Aorta (tissue), 5 donors: Measurements from ENCODE around the gene GARIN5B. TPM values are rescaled to one million over a fixed set of nuclear protein-coding genes. Genes with fewer than 3 reads are reported as not detected.

Experiments used
- ATAC-seq: fragments of 200-7000 bp; cut with Tn5 transposase; one replicate; pipeline ENCODE4 v1.9.1; 2022; ENCODE audit warnings: moderate library complexity; ENCODE audit not compliant: low FRiP score
- DNase-seq, 2 donors: peaks; one replicate each; pipeline ENCODE4 v3.0.0-alpha.2; 2020
- H3K27ac ChIP-seq, 2 donors: one replicate each; pipeline ENCODE4 v1.5.1; 2013; ENCODE audit warnings: low read length in 2 of 2, mild to moderate bottlenecking in 2 of 2, moderate library complexity in 2 of 2, control low read depth in 1 of 2, inconsistent platforms in 1 of 2, low read depth in 1 of 2
- H3K27me3 ChIP-seq, 2 donors: one replicate each; pipeline ENCODE4 v1.6.1; 2013; ENCODE audit warnings: control low read depth in 1 of 2, low read length in 1 of 2, mild to moderate bottlenecking in 1 of 2, moderate library complexity in 1 of 2; ENCODE audit not compliant: insufficient read depth in 2 of 2, control insufficient read depth in 1 of 2
- H3K36me3 ChIP-seq, 2 donors: one replicate each; pipeline ENCODE4 v1.6.1; 2013; ENCODE audit warnings: control low read depth in 1 of 2, low read length in 1 of 2, mild to moderate bottlenecking in 1 of 2; ENCODE audit not compliant: insufficient read depth in 2 of 2, control insufficient read depth in 1 of 2
- H3K4me1 ChIP-seq, 2 donors: one replicate each; pipeline ENCODE4 v1.6.1; 2013; ENCODE audit warnings: low read length in 2 of 2, control low read depth in 1 of 2, mild to moderate bottlenecking in 1 of 2, moderate library complexity in 1 of 2; ENCODE audit not compliant: insufficient read depth in 2 of 2, control insufficient read depth in 1 of 2
- H3K4me3 ChIP-seq, 2 donors: one replicate each; pipeline ENCODE4 v1.5.1; 2013; ENCODE audit warnings: low read length in 2 of 2, control low read depth in 1 of 2, mild to moderate bottlenecking in 1 of 2
- H3K9me3 ChIP-seq: one replicate; pipeline ENCODE4 v1.6.1; 2013; ENCODE audit warnings: mild to moderate bottlenecking, low read length; ENCODE audit not compliant: control insufficient read depth
- whole genome bisulfite sequencing, 2 donors: extraction: QIAGEN DNeasy Blood & Tissue Kit; methylation state at CpG; one replicate each; pipeline ENCODE4 v1.1.7; 2013; 5-methylcytosine and 5-hydroxymethylcytosine counted together
- intact Hi-C, 2 donors: fragments of 100-400 bp; cut with DNase I; formaldehyde crosslinking; loops; one replicate each; pipeline versions ENCODE4 v1.14.2 to v1.15.0; 2022
- polyA plus RNA-seq, 2 donors: library from polyadenylated mRNA; stranded (reverse); fragments of 200-250 nt; gene quantifications; one replicate each; pipeline ENCODE4 v1.2.3, GENCODE V29; 2013
- total RNA-seq, 2 donors: library from RNA; stranded (reverse); fragmentation: NEBNext Ultra II Directional; extraction: Animal tissue kit (Norgen Biotek cat#: 25700); gene quantifications; one replicate each; pipeline ENCODE4 v1.2.1, GENCODE V29; 2021
- donor health status: healthy with polysubstance abuse.
- donor health status: Bipolar disorder and iron deficiency.
- donor health status: DM: no; HTN: no; CAD: no.
- donor health status: DM: no; HTN: no; CAD: no.
- donor health status: DM: yes; HTN: yes; CAD: no.

GARIN5B gene
- total and polyA plus RNA-seq, 4 donors, result not detected

DNA sequence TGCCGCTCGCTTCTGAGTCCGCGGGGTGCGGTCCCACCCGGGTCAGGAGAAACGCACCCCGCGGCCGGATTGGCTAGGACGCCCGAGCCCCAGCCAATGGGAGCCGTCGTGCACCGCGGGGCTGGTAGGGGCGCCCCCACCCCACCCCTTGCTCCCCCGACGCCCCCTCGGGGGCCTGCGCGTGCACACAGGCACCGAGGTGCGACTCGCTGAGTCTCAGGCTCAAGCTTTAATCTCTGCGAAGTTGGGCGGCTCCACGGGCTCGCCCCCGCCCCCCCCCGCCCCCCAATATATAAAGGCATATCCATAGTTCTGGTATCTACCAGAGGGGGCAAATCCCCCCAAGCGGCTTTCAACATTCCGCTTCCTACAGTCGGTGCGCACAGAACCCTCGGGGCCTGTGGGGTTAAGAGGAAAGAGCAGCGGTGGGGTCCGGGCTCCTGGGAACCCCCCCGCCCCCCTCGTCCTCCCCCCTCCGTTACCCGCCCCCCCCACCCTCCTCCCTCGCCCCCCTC, 8.3 kb downstream of the GARIN5B start, which contains the start of gene COX6B2:
Gene COX6B2, minus strand, starts transcription at position 22 of the 515 bp plus-strand sequence. CDS start 198 bp downstream, outside the sequence.
- no peaks in the 10 kb centered on the region for H3K4me1 ChIP-seq
- intact Hi-C loops, result no loop called here
- H3K4me3 ChIP-seq, result no peak within 1 kb of the TSS
- DNase-seq, result no peak
- no peaks in the 10 kb centered on the region for H3K27me3 ChIP-seq
- 2% methylated on average over 39 to 41 of the region's 43 CpGs for WGBS, 2 donors
- ATAC-seq, result no peak
- no peaks in the 10 kb centered on the region for H3K36me3 ChIP-seq
- no peaks in the 10 kb centered on the region for H3K9me3 ChIP-seq
- no peak within 1 kb of the TSS for H3K27ac ChIP-seq

DNA sequence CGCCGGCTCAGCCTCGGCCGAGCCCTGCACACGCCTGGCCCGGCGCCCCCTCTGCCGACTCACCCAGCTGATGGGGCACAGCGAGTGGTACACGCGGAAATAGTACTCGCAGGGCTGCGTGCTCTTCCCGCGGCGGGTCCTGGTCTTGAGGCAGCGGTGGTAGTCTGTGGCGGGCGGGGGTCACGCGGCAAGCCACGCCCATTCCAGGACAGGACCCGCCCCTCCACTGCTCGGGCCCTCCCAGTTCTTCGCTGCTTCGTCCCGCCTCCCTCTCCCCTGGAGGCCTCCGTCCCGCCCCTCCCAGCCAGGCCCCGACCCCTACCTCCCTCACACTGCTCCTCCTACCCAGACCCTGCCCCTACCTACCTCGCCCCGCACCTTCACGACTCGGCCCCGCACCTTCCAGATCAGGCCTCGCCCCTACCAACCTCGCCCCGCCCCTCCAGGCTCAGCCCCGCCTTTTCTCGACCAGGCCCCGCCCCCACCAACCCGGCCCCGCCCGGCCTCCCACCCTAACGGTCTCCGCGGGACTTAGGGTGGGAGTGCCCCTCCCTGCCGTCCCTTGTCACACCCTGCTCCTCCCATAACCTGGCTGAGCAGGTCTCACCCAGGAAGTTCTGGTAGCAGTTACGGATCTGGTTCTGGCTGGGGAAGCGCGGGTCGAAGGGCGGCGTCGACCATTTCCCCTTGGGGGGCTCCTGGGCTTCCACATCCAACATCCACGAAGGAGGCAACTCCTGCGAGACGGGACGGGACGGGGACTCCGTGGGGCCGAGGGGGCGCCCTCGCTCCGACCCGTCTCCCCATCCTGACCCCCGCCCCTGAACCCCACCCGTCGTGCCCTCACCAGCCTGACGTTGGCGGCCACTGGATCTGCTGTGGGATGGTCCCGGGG, 9.0 kb downstream of the GARIN5B start:
- Histone ChIP-seq H3K4me1 (no peaks in the 10 kb centered on the region), H3K4me3 (no peak overlapping the region), H3K27me3 (no peaks in the 10 kb centered on the region), H3K36me3 (no peaks in the 10 kb centered on the region), H3K9me3 (no peaks in the 10 kb centered on the region), H3K27ac (no peak overlapping the region)
- intact Hi-C loops, result no loop called here
- WGBS, 2 donors, result 1 to 2% methylated on average over 58 to 72 of the region's 72 CpGs
- peak; percentile 84 for ATAC-seq
- DNase-seq, result peak; percentile 78 to 90

DNA sequence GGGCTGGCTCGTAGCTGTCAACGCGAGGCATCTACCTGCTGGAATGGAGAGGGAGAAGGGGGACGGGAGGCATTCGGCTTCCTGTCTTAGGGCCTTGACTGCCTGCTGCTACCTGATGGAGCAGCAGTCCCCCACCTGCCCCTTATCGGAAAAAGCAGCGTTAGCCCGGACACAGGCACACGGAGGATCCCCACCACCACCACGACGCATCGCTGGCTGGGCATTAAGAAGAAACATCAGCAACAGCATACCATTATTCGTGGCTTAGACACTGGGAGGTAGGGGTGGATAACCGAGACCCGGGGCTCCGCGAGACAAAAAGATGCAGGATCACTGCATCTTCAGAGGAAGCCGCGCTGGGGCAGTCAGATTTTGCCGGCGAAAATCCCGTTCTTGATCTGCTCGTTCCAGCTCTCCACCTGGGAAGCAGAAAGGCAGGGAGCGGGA, 9.7 kb downstream of the GARIN5B start:
- 3 to 5% methylated on average over 24 of the region's 24 CpGs for WGBS, 2 donors
- Histone ChIP-seq H3K27me3 (no peaks in the 10 kb centered on the region), H3K9me3 (no peaks in the 10 kb centered on the region), H3K27ac (no peak overlapping the region), H3K36me3 (no peaks in the 10 kb centered on the region), H3K4me3 (no peak overlapping the region), H3K4me1 (no peaks in the 10 kb centered on the region)
- DNase-seq, result no peak
- intact Hi-C loops, result no loop called here
- ATAC-seq, result no peak

DNA sequence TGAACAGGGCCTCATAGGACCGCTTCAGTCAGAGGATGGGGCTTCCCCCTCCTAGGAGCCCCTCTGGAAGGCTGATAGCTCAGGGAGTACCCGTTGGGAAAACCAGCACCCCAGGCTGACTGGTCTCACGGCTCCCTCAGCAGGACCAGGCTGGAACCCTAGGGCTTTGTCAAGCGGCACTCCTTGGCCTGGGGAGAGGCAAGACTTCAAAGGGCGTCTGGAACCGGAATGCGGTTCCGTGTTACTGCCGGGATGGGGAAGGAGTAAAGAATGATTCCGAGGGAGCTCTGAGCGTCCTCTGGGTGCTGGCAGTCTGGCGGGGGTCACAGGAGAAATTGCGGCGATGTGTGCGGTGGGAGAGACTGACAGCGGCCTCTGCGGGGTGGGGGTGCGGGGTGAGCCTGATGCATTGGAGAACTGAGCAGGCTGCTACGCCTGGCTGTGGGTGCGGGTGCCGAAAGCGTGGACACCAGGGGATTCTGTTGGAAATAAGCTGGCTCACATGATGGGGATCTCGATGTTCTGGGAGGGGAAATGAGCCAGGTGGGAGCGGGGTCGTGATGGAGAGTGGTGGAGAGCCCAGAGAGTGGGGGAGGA, 10.4 kb downstream of the GARIN5B start:
- Histone ChIP-seq H3K27me3 (no peaks in the 10 kb centered on the region), H3K36me3 (no peaks in the 10 kb centered on the region), H3K4me1 (no peaks in the 10 kb centered on the region), H3K4me3 (no peak overlapping the region), H3K27ac (no peak overlapping the region), H3K9me3 (no peaks in the 10 kb centered on the region)
- 55 to 58% methylated on average over 25 of the region's 25 CpGs for WGBS, 2 donors
- DNase-seq, result no peak
- intact Hi-C loops, result no loop called here
- ATAC-seq, result no peak

DNA sequence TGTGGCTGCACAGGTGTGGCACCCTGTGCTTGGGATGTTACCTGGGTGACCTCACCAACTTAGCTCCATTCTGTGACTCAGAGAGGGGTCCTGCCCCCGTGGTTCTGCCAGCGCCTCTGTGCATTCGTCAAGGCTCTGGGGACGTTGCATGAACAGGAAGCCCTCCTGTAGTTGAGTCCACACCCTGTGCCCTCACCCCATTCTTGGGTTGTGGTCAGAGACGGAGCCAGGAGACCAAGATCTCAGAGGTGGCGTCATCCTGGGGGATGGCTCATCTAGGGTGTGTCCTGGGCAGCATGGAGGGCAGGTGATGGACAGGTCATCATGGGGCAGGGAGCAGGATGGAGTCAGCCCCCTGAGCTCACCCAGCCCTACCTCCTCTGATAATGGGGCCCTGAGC, 11.0 kb downstream of the GARIN5B start:
- ATAC-seq, result no peak
- H3K4me1 ChIP-seq, result no peaks in the 10 kb centered on the region
- H3K27me3 ChIP-seq, result no peaks in the 10 kb centered on the region
- WGBS, 2 donors, result 64 to 70% methylated on average over 6 of the region's 6 CpGs
- no peak overlapping the region for H3K4me3 ChIP-seq
- intact Hi-C loops, result no loop called here
- DNase-seq, result no peak
- no peaks in the 10 kb centered on the region for H3K9me3 ChIP-seq
- no peaks in the 10 kb centered on the region for H3K36me3 ChIP-seq
- H3K27ac ChIP-seq, result no peak overlapping the region

DNA sequence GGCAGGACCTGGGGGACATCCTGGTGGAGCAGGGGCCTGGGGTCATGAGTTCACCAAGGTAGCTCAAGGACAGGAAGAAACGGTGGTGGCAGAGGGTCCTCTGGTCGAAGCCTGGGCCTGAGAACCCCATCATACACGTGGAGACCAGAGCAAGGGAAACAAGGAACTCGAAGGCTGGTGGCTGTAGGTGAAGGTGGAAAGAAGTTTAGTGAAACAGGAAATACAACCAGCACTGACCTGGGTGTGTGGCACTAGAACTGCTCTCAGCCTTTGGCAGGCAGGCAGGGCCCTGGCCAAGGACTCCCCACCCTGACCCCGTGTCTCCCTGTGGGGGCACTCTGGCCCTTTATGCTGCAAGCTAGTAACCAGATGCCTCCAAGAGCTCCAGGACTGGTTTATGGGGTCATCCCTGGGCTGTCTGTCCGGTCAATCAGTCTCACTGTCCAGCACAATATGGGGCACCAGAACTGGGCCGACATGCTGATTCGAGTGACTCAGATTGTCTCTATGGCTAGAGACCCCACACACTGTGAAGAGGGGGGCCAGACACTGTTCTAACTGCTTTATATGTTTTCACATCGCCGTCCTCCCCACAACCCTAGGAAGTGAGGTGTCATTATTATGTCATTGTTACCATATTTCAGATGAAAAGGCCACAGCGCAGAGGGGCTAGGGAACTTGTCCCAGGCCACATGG, 12.3 kb downstream of the GARIN5B start:
- Histone ChIP-seq H3K27me3 (no peaks in the 10 kb centered on the region), H3K9me3 (no peaks in the 10 kb centered on the region), H3K27ac (no peak overlapping the region), H3K36me3 (no peaks in the 10 kb centered on the region), H3K4me3 (no peak overlapping the region), H3K4me1 (no peaks in the 10 kb centered on the region)
- DNase-seq, result no peak
- intact Hi-C loops, result no loop called here
- WGBS, 2 donors, result 60 to 66% methylated on average over 11 of the region's 11 CpGs
- no peak for ATAC-seq

DNA sequence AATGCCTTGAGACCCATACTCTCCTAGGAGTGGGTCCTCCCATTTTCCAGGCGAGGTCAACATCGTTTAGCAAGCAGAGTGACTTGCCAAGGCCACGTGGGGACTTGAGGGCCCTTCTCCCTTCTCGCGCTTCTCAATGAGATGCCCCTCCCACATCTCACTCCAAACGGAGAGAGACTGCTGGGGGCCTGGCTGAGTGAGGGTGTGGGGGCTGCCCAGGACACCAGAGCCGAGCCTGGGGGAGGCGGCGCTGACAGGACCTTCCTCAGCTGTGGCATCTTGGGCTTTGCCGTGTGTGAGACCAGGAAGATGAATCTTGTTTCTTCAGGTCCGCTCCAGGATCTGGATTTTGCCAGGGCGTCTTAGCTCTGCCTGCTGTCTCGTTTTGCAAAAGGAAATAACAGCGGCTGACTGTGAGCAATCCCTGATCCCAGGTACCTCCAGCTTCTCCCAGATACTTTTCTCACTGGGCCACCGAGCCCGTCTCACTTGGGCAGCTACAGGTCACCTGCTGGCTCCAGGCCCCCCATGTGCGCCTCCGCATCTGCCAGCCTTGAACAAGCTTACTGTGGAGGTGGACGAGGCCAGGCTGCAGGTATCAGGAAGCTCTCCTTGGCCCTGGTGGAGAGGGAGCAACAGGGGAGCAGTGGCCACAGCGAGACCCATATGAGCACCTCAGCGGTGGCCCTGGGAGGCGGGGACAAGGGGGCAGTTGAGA, 14.6 kb downstream of the GARIN5B start:
- no peaks in the 10 kb centered on the region for H3K9me3 ChIP-seq
- DNase-seq (no peak), ATAC-seq (no peak)
- no peaks in the 10 kb centered on the region for H3K27me3 ChIP-seq
- intact Hi-C loops, result no loop called here
- 70 to 79% methylated on average over 22 of the region's 22 CpGs for WGBS, 2 donors
- no peak overlapping the region for H3K27ac ChIP-seq
- no peaks in the 10 kb centered on the region for H3K36me3 ChIP-seq
- H3K4me1 ChIP-seq, result no peaks in the 10 kb centered on the region
- H3K4me3 ChIP-seq, result no peak overlapping the region

DNA sequence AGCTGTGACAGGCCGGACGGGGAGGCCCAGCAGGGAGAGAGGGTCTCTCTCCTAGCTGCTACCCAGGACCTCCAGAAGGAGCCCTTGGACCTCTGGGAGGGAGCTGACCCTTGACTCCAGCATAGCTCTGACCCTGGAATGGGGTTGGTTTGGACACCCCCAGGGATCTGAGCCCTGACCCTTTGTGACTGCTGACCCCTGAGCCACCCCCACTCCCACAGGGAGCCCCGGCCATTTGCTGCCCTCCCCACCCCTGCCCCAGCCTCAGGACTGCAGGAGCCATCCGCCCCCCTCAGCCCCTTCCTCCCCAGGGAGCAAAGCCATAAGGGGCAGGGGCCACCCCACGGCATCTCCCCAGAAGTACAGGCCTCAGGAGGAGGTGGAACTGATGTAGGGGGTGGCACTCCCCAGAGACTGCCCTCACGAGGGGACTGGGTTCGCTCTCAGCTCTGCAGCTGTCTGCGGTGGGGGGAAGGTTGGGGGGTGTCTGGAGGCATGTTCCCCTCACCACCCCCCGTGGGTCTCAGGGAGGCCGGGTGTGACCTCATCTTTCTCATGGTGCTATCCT, 15.5 kb downstream of the GARIN5B start:
- no peak for DNase-seq
- intact Hi-C loops, result no loop called here
- 77 to 86% methylated on average over 10 of the region's 10 CpGs for WGBS, 2 donors
- Histone ChIP-seq H3K4me1 (no peaks in the 10 kb centered on the region), H3K27ac (no peak overlapping the region), H3K27me3 (no peaks in the 10 kb centered on the region), H3K9me3 (no peaks in the 10 kb centered on the region), H3K36me3 (no peaks in the 10 kb centered on the region), H3K4me3 (no peak overlapping the region)
- ATAC-seq, result no peak
